GM21381 (cell line): ENCODE data around the gene RFX2.

Experiments used
- ATAC-seq: cut with Tn5 transposase; IDR thresholded peaks from one replicate; pipeline ENCODE4 v1.9.1; 2021; ENCODE audit warnings: mild to moderate bottlenecking, moderate library complexity; ENCODE audit not compliant: unreplicated experiment

Gene RFX2

DNA sequence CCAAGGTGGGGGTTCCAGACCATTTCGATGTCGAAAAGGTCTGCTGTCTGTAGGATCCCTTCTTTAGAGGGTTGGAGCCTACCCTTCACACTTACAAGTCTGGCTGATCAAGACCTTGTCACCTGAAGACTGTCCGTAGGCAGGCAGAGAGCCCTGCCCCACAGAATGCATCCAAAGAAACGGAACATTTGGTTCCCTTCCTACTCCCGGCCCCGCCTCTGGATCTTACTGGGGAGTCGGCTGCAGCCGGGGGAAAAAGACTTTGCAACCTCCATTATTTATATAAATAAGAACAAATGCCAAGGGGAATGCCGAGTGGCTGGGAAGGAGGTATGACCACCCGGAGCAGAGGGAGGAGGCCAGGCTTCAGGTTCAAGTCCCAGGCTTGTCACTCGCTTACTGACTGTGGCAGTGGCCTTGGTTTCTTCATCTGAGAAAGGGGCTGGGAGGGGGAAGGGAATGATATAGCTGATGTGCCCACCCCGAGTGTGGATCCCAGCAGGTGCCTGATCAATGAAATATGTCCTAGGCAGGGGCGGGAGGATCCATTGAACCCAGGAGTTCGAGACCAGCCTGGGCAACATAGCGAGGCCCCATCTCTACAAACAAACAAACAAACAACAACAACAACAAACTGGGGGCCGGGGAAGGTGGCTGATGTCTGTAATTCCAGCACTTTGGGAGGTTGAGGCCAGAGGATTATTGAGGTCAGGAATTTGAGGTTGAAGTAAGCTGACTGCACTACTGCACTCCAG is 48.7 kb downstream of the RFX2 start:
- no peak for ATAC-seq

DNA sequence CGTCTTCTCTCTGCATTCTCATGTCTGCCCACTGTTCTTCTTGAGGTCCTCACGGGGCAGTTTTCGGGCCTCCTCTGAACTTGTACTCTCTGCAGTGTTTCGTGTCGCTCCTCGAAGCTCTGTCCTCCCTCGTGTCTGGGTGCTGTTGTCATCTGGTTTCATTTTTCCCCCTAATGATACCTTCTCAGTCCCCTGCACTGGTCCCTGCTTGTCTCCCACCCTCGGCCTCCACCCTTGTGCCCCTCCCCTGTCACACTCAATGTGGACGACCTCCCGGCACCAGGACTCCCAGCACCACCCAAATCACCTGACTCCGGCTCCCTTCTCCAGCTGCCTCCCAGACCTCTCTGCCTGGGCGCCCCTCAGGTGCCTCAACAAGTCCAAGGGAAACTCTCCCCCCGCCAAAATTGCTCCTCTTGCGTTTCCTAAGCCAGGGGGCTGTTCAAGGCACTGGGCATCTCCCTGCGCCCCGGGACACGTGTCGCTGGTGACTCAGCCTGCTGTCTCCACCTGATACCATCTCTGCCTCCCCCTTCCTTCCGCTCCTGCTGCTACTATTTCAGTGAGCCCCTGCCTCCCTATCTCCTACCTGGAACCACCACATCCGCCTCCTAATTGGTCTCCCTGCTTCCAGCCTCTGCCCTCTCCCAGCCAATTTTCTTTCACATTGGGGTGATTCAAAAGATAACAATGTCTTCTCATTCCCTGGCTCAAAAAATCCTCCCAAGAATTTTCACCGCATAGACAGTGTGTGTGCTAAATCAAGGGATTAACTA is 49.5 kb downstream of the RFX2 start:
- ATAC-seq = no peak

DNA sequence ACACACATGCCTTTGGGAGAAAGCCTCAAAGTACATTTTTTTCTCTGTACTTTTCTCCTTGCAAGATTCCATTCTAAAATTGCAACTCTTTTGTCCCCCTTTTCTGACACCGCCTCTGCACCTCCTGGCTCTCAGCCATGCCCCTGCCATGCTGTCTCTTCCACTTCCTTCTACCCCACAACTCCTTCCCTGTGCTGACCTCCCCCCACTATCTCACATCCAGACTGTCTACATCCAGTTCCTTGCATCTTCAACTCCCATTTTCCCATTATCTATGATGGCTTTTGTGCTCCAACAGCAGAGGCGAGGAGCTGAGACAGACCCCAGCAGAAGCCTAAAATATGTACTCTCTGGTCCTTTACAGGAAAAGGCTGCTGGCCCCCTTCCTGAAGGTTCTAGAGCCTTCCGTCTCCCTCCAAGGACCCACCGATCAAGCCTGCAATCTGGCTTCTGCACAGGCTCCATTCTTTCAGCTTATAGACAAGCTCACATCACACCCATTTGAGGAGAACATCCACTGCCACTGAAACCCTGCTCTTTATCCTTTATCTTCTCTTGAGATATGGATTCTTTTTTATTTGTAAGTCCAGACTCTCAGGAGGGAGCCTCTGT is 50.2 kb downstream of the RFX2 start:
- no peak for ATAC-seq

DNA sequence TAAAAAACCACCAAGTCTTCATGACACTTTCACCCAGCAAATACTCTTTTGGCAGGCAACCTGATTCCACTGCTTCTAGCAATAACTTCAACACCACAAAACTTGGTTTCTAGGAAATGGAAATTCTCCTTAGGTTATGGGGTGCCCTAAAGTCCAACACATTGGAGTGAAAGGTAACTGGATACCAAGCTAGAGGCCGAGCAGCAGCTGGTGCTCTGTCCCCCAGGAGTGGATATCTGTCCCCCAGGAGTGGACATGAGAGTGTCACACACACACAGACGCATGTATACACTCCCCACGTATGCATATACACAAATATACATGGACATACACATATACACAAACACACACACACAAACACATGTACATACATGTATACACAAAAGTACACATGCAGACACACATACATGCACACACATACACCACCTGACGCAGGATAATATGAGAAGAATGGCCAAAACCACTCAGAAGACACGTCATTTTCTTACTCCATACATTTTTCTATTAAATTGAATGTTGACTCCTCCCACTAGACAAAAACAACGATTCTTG is 50.8 kb downstream of the RFX2 start:
- ATAC-seq = no peak

DNA sequence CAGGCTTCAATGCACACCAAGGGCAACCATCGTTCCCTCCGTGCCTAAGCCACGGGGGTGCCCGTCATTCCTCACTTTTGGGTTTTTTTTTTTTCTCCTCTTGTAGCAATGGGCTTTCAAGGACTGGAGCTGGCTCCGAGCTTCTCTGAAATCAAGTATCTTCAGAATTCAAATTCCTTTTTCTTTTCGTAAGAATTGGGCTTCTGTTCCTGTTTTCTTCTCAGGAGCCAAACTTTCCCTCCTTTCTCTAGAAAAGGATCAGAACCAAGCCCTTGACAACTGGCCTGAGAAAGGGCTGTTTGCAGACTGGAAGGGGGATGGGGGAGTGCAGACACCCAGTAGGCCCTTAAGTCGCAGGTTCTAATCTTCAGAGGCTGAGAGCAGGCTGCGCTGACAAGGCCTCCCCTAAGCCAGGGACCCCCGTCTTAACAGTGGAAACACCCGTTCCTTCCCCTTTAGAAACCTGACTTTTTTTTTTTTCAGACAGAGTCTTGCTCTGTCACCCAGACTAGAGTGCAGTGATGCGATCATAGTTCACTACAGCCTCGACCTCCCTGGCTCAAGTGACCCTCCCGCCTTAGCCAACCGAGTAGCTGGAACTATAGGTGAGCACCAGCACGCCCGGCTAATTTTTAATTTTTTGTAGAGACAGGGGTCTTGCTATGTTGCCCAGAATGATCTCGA is 51.6 kb downstream of the RFX2 start:
- no peak for ATAC-seq

DNA sequence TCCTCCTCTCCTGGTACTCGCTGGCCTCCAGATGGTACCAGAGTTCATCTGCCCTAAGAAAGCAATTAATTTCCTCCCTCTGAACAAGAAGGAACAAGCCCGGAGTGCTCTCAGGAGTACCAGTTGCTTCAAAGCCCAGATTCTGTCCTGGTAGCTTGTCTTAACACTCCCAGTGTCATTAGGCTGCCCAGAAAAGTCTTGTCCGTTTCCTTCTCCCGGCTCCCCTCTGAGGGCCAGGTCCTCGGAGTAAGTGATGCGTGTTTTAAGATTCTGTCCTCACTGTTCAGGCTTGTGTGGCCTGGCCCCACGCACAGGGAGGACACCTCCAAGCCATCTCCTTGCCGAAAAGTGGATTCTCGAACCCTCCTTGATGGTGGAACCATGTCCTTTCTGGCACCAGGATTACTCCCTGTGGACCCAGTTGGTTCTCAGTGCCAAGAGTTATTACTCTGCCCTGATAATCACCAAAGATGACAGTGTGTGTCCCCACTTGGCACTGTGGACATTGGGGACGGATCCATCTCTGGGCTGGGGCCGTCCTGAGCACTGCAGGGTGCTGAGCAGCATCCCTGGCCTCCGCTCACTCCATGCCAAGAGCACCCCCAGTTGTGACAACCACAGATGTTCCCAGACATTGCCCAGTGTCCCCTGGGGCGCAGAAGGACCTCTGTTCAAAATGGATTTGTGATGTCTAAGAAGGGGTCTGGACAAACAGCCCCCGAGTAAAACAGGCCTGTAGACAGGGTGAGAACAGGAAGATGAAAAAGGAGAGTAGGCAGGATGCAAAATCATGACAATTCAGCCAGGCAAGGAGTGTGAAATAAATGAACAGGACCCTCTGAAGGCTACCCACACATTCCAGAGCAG is 52.4 kb downstream of the RFX2 start:
- ATAC-seq = no peak

DNA sequence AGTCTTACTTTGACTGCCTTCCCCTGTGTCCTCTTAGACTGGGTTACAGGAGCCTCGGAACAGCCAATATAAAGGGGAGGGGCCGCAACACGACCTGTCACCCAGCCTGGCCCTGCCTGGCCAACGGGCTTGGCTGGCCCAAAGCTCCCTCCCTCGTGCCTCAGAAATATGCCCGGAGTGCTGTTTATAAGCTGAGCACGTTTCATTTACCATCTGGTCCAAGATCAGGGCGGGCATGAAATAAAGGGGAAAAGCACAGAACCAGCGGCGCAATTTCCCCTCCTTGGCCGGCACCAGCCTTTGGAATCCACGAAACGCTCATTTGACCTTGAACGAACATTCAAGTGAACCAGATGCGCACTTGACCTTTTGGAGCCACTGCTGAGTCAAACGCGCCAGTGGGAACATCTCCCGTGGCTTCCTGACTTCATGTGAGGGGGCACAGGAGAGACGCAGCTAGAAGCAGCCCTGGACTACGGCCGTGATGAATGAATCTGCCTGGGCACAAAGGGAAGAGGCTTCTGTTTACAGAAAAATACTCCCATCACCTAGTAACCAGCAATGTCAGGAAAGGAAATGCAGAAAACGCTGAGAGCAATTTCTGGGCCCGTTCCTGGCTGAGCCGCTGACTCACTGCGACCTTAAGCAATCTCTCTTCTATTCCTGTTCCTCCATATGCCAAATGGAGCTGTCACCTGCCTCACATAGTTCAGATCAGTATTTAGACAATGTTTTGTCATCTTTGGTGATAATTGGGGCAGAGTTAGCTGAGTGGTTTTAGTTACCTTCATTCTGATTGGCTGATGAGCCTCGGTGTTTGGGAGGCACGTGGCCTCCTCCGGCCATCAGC is 53.3 kb downstream of the RFX2 start:
- ATAC-seq = no peak

DNA sequence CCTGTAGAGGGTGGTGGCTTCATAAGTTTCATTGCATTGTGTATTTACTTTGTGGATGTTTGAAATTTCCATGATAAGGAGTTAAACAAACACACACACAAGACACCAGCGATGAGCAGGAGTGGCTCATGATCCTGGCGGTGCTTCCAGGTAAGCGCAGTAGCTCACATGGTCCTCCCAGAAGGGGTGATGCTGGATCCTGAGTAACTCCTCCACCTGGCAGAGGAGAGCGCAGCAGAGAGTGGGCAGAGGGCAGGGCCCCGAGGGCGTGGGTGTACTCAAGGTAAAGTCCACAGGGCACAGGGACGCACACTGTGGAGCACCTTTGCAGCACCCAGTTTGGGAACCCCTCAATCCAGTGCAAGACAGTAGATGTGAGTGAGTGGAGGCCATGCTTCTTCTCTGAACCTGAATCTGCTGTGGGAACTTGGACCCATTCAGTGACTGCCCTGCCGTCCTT is 54.0 kb downstream of the RFX2 start:
- ATAC-seq = no peak

DNA sequence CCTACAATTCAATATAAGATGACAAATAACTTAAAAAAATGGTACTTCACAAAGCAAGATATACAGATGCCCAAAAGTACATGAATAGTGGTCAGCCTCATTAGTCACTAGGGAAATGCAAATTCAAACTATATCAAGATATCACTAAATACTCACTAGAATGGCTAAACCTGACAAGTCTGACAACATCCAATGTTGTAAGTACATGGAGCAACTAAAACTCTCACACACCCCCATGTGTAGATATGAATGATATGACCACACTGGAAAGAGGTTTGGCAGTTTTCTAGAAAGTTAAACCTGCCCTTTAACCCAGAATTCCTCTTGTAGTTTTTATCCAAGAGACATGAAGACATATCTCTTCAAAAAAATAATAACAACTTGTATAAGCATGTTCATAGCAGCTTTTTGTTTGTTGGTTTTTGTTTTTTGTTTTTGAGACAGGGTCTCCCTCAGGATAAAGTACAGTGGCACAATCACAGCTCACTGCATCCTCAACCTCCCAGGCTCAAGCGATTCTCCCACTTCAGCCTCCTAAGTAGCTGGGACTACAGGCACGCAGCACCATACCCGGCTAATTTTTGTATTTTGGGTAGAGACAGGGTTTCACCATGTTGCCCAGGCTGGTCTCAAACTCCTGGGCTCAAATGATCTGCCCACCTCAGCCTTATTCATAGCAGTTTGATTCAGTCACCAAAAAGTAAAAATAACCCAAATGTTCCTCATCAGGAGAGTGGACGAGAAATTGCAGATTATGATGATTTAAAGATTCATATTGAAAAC is 55.1 kb downstream of the RFX2 start:
- no peak for ATAC-seq

DNA sequence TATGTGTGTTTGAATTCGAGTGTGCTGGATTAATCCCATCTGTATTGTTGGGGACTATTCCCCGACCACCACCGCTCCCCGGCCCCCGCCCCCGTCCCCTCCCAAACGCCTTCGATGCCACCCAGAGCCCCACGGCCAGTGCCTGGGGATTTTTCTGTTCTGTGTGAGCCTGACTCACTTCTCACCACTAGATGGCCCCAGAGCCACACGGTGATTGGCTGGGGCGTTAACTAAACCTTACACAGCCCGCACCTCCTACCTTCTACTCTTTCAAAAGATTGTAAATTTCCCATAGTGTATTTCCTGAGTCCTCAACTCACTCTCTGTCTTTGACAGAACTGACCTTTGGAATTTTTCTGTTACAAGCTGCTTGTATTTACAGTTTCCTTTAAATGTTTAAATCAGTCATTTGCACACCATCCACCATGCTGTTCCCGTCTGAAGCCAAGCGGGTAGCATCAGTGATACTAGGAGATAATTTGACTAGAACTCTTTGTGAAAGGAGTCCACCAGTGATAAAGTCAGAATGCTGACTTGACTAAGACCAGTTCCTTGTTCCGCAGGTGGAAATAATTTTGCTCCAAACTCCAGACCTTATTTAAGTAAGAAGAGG is 61.4 kb downstream of the RFX2 start:
- no peak for ATAC-seq

DNA sequence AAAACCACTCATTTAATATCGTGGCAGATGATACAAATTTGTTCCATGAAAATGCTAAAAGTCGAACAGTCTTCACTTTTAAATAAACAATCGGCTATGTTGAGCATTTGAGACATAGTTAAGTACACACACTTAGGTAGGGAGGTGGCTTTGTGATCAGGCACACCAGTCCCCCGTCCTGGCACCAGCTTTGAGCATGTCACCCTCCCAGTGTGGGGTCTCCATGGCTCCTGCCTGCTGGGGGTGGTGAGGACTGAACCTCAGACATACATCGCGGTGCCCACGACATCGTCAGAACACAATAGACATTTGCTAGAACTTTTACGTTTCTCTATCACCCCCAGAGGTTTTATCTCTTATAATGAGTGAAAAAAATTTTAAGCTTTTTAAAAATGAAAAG is 62.0 kb downstream of the RFX2 start:
- no peak for ATAC-seq

DNA sequence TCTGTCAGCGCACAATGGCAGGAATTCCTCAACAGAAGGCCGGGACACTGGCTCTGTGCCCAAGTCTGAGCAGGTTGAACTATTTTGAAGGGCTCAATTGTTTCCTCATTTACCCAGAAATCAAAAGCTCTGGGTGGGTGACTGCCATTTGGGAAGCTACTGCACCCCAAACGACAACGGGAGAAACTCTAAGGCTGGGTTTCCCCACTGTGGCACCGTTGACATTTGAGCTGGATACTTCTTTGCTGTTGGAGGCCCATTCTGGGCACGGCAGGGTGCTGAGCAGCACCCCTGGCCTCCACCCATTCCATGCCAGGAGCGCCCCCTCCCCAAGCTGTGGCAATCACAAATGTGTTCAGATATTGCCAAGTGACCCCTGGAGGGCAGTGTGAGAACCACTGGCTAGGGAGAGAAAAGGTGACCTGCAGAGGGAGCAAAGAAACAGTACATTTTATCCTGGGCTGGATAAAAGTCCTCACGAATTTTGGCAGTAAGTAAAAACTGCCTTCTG is 62.5 kb downstream of the RFX2 start:
- no peak for ATAC-seq

DNA sequence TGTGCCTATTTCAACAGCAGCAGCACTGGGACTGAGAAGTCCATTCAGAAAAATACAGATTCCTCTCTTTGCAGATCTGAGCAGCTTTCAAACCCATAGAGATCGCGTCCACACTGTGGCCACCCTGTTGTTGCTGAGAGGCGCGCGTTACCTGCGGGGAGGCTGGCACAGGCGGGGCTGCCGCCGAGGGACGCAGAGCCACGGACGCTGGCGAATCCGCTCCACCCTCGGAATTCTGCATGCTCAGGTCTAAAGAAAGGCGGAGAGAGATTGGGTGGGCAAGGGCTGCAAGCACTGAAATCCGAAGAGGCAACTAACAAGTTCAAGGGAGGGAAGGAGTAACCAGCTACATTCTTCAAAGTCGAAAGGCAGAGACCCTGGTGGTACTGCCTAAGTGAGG is 63.0 kb downstream of the RFX2 start:
- no peak for ATAC-seq

DNA sequence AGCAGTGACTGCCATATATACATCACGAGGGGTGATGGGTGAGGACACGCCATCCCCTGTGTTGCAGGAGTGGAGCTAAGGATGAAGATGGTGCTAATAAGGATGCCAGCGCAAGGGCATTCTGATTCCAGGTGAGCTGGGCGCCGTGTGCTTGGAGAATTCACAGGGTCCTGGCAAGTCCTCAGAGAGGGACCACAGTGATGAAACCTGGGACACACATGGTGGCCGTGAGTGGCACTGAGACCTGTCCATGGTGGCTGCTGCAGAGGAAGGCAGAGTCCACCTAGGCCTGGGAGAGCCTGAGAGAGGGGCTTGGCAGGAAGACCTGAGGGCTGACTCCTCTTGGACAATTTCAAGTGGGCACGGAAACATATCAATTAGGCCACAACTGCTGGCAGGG is 65.2 kb downstream of the RFX2 start:
- ATAC-seq = no peak

DNA sequence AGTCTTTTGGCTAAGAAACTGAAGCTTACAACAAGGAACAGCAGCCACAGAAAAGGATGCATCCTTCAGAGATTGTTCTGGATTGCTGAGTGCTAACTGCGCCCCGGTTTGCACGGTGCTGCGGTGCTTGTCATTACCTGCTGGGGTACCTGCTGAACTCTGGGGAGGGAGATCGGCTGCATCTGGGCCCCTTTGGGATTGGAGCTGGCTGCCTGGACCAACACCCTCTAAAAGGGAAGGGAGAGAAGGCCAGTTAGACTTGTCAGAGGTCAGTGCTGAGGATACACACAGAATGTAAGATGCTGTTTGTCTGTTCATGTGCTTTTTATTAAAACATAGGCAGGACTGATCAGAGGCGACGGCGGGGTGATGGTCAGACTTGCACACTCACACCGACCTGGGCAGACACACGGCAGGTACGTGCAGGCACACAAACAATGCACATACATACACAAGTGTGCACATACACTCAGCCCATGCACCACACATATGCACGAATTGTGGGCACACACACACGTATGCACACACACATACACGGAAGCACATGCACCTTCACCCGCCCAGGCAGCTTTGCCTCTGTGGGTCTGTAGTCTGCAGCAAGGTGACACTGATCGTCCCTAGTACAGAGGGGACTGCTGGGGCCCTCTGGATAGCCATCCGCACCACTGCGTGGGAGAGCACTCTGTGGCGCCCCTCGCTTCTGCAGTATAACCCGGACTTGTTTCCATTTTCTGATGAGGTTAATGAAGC is 66.1 kb downstream of the RFX2 start:
- no peak for ATAC-seq

DNA sequence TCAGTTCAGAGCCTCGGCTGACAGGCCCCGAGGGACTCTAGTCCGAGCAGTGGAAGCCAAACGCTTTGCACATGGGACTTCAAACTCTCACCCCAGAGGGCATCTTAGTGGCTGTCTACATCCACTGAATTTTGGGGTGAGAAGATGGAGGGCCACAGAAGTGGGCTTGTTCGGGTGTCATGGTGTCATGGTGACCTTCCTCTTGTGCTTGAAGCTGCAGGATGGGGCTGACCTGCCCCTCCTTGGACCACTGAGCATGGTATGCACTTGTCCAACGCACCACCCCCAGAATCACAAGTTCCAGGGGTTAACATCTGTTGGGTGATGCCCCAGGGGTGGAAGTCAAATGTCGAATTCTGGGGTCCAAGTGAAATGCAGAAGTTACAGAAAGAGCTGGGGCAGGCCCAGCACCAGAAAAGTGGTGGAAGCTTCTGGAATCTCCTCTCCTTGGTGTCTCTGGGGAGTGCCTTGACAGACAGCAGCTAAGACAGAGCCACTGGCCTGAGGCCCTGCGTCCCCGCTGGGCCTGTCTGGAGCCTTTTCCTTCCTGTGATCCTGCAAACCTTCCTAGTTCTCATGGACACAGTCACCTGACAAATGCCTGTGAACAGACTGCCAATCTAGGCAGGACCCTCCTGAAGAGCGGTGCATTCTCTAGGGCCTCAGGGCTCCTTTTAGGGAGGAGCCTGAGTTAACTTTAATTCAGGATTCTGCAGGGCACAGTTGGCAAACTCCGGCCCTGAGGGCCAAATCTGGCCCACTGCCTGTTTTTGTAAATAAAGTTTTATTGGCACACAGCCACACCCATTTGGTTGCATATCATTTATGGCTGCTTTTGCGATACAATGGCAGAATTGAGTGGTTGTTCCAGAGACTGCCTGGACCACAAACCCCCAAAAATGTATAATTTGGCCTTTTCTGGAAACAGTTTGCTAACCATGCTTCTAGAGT is 67.2 kb downstream of the RFX2 start:
- no peak for ATAC-seq
